Epithelial cell of proximal tubule (primary cell): ENCODE measurements around the gene PIK3CD. TPM values are rescaled to one million over a fixed set of nuclear protein-coding genes. Genes with fewer than 3 reads are reported as not detected.

Experiments
- DNase-seq: peaks from one replicate; pipeline ENCODE4 v3.0.0-alpha.2; 2011; ENCODE audit warnings: low read depth
- H3K4me3 ChIP-seq: 2 replicates; pipeline ENCODE4 v1.5.1; 2011; ENCODE audit warnings: low read depth, mild to moderate bottlenecking, low read length
- total RNA-seq: library from RNA; depleted of rRNA; stranded (reverse); fragments of >200 nt; gene quantifications from 2 replicates; pipeline ENCODE4 v1.2.3, GENCODE V29; 2015
- TF ChIP-seq, protein P1 (sequence below): conservative IDR thresholded peaks from 2 replicates; pipeline ENCODE4 v1.5.1; 2012; ENCODE audit warnings: low read depth, mild to moderate bottlenecking, low read length

Gene PIK3CD
- total RNA-seq, 1 donor from 2014 or later = 24.5 TPM

DNA sequence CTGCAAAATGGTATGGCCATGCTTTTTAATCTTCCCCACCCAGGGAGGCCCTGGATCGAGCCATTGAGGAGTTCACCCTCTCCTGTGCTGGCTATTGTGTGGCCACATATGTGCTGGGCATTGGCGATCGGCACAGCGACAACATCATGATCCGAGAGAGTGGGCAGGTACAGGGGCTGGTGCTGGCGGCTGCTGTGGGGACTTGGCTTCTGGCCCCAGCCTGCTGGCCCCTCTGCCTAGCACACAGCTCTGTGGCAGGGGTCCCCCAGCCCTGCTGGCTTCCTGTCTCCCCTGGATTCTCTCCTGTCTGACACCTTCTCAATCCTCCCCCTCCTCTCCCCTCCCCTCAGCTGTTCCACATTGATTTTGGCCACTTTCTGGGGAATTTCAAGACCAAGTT, 72.4 kb downstream of the PIK3CD start:
- no peak for DNase-seq
- H3K4me3 ChIP-seq = no peak overlapping the region
- TF ChIP-seq, protein P1, sequence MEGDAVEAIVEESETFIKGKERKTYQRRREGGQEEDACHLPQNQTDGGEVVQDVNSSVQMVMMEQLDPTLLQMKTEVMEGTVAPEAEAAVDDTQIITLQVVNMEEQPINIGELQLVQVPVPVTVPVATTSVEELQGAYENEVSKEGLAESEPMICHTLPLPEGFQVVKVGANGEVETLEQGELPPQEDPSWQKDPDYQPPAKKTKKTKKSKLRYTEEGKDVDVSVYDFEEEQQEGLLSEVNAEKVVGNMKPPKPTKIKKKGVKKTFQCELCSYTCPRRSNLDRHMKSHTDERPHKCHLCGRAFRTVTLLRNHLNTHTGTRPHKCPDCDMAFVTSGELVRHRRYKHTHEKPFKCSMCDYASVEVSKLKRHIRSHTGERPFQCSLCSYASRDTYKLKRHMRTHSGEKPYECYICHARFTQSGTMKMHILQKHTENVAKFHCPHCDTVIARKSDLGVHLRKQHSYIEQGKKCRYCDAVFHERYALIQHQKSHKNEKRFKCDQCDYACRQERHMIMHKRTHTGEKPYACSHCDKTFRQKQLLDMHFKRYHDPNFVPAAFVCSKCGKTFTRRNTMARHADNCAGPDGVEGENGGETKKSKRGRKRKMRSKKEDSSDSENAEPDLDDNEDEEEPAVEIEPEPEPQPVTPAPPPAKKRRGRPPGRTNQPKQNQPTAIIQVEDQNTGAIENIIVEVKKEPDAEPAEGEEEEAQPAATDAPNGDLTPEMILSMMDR = no peak

DNA sequence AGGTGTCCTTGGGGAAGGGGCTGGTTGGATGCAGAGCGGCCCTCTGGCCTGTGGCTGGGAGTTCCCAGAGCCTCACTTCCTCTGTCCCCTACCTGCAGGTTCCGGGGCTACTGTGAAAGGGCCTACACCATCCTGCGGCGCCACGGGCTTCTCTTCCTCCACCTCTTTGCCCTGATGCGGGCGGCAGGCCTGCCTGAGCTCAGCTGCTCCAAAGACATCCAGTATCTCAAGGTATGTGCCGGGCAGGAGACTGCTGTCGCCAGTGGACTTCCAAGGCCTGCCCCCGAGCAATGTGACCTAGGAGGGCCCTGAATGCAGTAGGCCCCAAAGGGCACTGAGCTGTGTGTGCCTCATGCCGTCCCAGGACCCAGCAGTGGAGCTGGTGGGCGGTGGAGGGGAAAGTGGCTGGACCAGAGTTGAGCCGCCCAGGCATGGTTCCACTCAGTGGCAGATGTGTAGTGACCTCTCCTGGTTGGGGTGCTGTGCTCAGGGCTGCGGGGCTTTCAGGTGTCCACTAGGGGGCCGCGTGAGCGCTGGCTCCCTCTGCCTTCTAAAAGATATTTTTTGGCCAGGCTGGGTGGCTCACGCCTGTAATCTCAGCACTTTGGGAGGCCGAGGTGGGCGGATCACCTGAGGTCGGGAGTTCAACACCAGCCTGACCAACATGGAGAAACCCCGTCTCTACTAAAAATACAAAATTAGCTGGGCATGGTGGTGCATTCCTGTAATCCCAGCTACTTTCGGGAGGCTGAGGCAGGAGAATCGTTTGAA, 73.4 kb downstream of the PIK3CD start:
- DNase-seq = no peak
- TF ChIP-seq, protein P1 = peak; percentile 84
- H3K4me3 ChIP-seq = no peak overlapping the region

DNA sequence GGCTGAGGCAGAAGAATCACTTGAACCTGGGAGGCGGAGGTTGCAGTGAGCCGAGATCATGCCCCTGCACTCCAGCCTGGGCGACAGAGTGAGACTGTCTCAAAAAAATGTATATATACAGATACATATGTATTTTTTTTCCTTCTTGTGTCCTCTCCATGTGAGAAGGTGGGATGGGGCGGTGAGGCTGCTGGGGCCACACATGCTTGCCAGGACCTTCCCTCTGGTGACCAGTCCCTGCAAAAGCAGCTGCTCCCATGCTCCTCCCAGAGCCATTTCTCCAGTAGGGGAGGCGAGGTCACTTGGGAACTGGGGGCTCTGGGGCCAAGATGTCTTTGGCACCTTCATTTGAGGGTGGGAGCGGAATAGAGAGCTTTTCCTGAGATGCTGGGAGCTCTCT, 74.9 kb downstream of the PIK3CD start:
- no peak overlapping the region for H3K4me3 ChIP-seq
- no peak for DNase-seq
- TF ChIP-seq, protein P1 = no peak

DNA sequence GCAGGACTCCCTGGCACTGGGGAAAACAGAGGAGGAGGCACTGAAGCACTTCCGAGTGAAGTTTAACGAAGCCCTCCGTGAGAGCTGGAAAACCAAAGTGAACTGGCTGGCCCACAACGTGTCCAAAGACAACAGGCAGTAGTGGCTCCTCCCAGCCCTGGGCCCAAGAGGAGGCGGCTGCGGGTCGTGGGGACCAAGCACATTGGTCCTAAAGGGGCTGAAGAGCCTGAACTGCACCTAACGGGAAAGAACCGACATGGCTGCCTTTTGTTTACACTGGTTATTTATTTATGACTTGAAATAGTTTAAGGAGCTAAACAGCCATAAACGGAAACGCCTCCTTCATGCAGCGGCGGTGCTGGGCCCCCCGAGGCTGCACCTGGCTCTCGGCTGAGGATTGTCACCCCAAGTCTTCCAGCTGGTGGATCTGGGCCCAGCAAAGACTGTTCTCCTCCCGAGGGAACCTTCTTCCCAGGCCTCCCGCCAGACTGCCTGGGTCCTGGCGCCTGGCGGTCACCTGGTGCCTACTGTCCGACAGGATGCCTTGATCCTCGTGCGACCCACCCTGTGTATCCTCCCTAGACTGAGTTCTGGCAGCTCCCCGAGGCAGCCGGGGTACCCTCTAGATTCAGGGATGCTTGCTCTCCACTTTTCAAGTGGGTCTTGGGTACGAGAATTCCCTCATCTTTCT, 75.5 kb downstream of the PIK3CD start:
- TF ChIP-seq, protein P1 = no peak
- no peak overlapping the region for H3K4me3 ChIP-seq
- no peak for DNase-seq

DNA sequence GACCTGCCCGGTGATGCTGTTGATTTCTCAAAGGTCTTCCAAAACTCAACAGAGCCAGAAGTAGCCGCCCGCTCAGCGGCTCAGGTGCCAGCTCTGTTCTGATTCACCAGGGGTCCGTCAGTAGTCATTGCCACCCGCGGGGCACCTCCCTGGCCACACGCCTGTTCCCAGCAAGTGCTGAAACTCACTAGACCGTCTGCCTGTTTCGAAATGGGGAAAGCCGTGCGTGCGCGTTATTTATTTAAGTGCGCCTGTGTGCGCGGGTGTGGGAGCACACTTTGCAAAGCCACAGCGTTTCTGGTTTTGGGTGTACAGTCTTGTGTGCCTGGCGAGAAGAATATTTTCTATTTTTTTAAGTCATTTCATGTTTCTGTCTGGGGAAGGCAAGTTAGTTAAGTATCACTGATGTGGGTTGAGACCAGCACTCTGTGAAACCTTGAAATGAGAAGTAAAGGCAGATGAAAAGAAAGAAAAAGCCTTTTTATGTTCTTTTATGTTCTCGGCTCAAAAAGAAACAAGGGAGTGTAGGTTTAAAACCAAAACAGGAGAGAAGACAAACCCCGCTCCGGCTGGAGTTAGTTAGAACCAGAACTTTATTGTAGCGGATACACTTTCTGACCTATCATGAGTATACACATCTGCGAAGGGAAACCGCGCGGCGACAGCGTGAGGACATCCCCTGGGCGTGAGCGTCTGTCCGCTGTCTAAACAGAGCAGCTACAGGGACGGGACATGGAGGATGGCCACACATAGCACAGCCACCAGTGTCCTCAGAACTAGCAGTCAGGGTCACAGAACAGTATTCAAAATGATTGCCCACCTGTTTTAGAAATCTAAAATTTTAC, 77.1 kb downstream of the PIK3CD start:
- TF ChIP-seq, protein P1 = no peak
- H3K4me3 ChIP-seq = no peak overlapping the region
- DNase-seq = no peak

DNA sequence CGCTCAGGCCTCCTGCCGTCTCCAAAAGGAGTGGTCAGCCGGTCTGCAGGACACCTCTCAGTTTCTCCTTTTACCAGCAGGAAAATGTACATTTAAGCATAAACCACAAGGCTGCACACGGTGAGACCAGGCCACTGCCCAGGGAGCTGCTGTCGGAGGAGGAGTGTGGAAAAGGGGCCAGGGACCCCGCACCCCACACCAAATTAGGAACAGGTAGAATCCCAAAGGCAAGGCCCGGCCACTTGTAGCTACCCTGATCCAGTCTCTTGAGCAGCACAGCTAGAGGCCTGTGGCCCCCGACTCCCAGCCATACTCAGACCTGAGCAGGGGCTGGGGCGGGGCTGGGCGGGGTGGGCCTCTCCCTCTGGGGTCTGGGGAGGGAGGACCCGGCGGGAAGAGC, 78.0 kb downstream of the PIK3CD start:
- TF ChIP-seq, protein P1 = no peak
- DNase-seq = no peak
- no peak overlapping the region for H3K4me3 ChIP-seq
